Measurements from ENCODE around the gene NUP93. TPM values are rescaled to one million over a fixed set of nuclear protein-coding genes. Genes with fewer than 3 reads are reported as not detected.
"Not testable (repeated sequence)": the region's sequence is repeated elsewhere in the genome, so short reads cannot be mapped to it uniquely, and the experiment has no call there.

The NUP93 gene
- total and polyA plus RNA-seq, 4 donors: 27.4 to 59.9 (median 51.2) TPM

- Histone ChIP-seq H3K27me3 (ENCODE audit: control insufficient read depth in 3 of 3, insufficient read depth in 3 of 3, low read length in 2 of 3) (no peaks in the 10 kb centered on the region), H3K4me3 (no peak overlapping the region), H3K9me3 (ENCODE audit: control insufficient read depth in 4 of 4, insufficient read depth in 3 of 4, low read length in 3 of 4) (no peaks in the 10 kb centered on the region), H3K27ac (ENCODE audit: low read depth in 1 of 2, low read length in 1 of 2) (no peak overlapping the region), H3K36me3 (ENCODE audit: control insufficient read depth in 4 of 4, insufficient read depth in 4 of 4, low read length in 4 of 4) (peaks cover 0 to 1% (median 0%) of the 10 kb centered on the region in 4 donors), H3K9ac (ENCODE audit: insufficient read depth in 1 of 2, low read length in 2 of 2) (no peak overlapping the region), H3K4me1 (ENCODE audit: control insufficient read depth in 5 of 5, insufficient read depth in 5 of 5, low read length in 5 of 5) (no peaks in the 10 kb centered on the region)
- TF ChIP-seq CTCF (IDR thresholded peaks at IDR 0.05; ENCODE audit: control extremely low read depth, extremely low read depth): no peak
- WGBS, 2 donors: 85 to 88% methylated on average over 3 of the region's 3 CpGs
- ATAC-seq (ENCODE audit: insufficient read depth, low FRiP score) (no peak), DNase-seq (no peak)
These were observed 65.1 kb downstream of the NUP93 start for GRCh38 chr16:56795011-56795410.

DNA sequence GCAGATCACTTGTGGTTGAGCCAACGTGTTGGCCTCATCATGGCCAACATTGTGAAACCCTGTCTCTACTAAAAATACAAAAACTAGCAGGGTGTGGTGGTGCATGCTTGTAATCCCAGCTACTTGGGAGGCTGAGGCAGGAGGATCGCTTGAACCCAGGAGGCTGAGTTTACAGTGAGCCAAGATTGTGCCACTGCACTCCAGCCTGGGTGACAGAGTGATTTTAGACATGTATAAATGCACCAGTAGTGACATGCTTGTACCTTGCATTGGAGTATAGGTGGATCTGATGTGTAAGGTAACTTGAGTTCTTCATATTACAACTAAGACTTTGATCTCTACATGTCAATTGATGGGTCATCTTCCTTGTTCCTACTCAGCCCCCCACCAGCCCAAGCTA, 67.1 kb downstream of the NUP93 start:
- not testable (repeated sequence) for ATAC-seq (ENCODE audit: insufficient read depth, low FRiP score); H3K27me3 ChIP-seq (ENCODE audit: control insufficient read depth in 3 of 3, insufficient read depth in 3 of 3, low read length in 2 of 3); H3K4me1 ChIP-seq (ENCODE audit: control insufficient read depth in 5 of 5, insufficient read depth in 5 of 5, low read length in 5 of 5); H3K4me3 ChIP-seq; DNase-seq; H3K9ac ChIP-seq (ENCODE audit: insufficient read depth in 1 of 2, low read length in 2 of 2); H3K9me3 ChIP-seq (ENCODE audit: control insufficient read depth in 4 of 4, insufficient read depth in 3 of 4, low read length in 3 of 4); H3K27ac ChIP-seq (ENCODE audit: low read depth in 1 of 2, low read length in 1 of 2); H3K36me3 ChIP-seq (ENCODE audit: control insufficient read depth in 4 of 4, insufficient read depth in 4 of 4, low read length in 4 of 4)
- 82 to 85% methylated on average over 2 of the region's 2 CpGs for WGBS, 2 donors

DNA sequence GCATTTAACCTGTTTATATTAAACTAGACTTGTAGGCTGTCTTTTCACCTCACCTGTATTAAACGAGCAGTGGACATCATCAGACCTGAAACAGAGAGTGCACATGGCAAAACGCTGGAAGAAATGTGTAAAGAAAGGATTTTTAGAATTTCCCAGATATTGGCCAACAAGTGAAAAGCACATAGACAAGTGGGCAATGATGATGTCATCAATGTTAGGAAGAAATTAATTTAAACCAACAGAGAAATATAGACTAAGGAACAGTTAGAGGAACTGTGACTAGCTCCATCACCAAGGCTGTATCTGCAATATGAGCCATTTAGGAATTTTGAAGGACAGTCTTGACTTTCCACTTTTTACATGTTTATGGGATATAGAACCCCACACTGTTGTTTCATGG, 67.9 kb downstream of the NUP93 start:
- TF ChIP-seq CTCF (IDR thresholded peaks at IDR 0.05; ENCODE audit: control extremely low read depth, extremely low read depth): no peak
- ATAC-seq (ENCODE audit: insufficient read depth, low FRiP score): no peak
- 90 to 93% methylated on average over 2 of the region's 2 CpGs for WGBS, 2 donors

GRCh38 chr16:56798955-56799354, 69.0 kb downstream of the NUP93 start:
- H3K9me3 ChIP-seq (ENCODE audit: control insufficient read depth in 4 of 4, insufficient read depth in 3 of 4, low read length in 3 of 4): no peaks in the 10 kb centered on the region
- TF ChIP-seq CTCF (IDR thresholded peaks at IDR 0.05; ENCODE audit: control extremely low read depth, extremely low read depth): no peak
- no peaks in the 10 kb centered on the region for H3K4me1 ChIP-seq (ENCODE audit: control insufficient read depth in 5 of 5, insufficient read depth in 5 of 5, low read length in 5 of 5)
- no peaks in the 10 kb centered on the region for H3K36me3 ChIP-seq (ENCODE audit: control insufficient read depth in 4 of 4, insufficient read depth in 4 of 4, low read length in 4 of 4)
- ATAC-seq (ENCODE audit: insufficient read depth, low FRiP score): no peak
- H3K27me3 ChIP-seq (ENCODE audit: control insufficient read depth in 3 of 3, insufficient read depth in 3 of 3, low read length in 2 of 3): no peaks in the 10 kb centered on the region
- H3K27ac ChIP-seq (ENCODE audit: low read depth in 1 of 2, low read length in 1 of 2): no peak overlapping the region
- DNase-seq: no peak
- WGBS, 2 donors: 94 to 97% methylated on average over 3 of the region's 3 CpGs
- no peak overlapping the region for H3K9ac ChIP-seq (ENCODE audit: insufficient read depth in 1 of 2, low read length in 2 of 2)
- no peak overlapping the region for H3K4me3 ChIP-seq

More for the DNA sequence above, 67.9 kb downstream of the NUP93 start:
- H3K27me3 ChIP-seq (ENCODE audit: control insufficient read depth in 3 of 3, insufficient read depth in 3 of 3, low read length in 2 of 3): no peaks in the 10 kb centered on the region
- H3K4me1 ChIP-seq (ENCODE audit: control insufficient read depth in 5 of 5, insufficient read depth in 5 of 5, low read length in 5 of 5): no peaks in the 10 kb centered on the region
- H3K9ac ChIP-seq (ENCODE audit: insufficient read depth in 1 of 2, low read length in 2 of 2): no peak overlapping the region
- no peak overlapping the region for H3K27ac ChIP-seq (ENCODE audit: low read depth in 1 of 2, low read length in 1 of 2)
- H3K36me3 ChIP-seq (ENCODE audit: control insufficient read depth in 4 of 4, insufficient read depth in 4 of 4, low read length in 4 of 4): no peaks in the 10 kb centered on the region
- DNase-seq: no peak
- H3K9me3 ChIP-seq (ENCODE audit: control insufficient read depth in 4 of 4, insufficient read depth in 3 of 4, low read length in 3 of 4): no peaks in the 10 kb centered on the region
- no peak overlapping the region for H3K4me3 ChIP-seq
